ENCODE results near the gene SEPTIN5. TPM values are rescaled to one million over a fixed set of nuclear protein-coding genes. Genes with fewer than 3 reads are reported as not detected.

SEPTIN5 gene
- total and polyA plus RNA-seq, 7 donors = 3.7 to 10.9 (median 7.0) TPM

- DNase-seq = no peak
- Histone ChIP-seq H3K27me3 (ENCODE audit: insufficient read depth in 3 of 3, low read length in 2 of 3) (peaks cover 0 to 26% (median 0%) of the 10 kb centered on the region in 3 donors), H3K27ac (peak within 1 kb of the TSS; percentile 87), H3K4me1 (peaks cover 11% of the 10 kb centered on the region), H3K9me3 (no peaks in the 10 kb centered on the region), H3K4me3 (peak within 1 kb of the TSS; percentile 80), H3K36me3 (ENCODE audit: insufficient read depth in 1 of 2, low read depth in 1 of 2) (peaks cover 0 to 16% of the 10 kb centered on the region in 2 donors)
- TF ChIP-seq, protein P1, sequence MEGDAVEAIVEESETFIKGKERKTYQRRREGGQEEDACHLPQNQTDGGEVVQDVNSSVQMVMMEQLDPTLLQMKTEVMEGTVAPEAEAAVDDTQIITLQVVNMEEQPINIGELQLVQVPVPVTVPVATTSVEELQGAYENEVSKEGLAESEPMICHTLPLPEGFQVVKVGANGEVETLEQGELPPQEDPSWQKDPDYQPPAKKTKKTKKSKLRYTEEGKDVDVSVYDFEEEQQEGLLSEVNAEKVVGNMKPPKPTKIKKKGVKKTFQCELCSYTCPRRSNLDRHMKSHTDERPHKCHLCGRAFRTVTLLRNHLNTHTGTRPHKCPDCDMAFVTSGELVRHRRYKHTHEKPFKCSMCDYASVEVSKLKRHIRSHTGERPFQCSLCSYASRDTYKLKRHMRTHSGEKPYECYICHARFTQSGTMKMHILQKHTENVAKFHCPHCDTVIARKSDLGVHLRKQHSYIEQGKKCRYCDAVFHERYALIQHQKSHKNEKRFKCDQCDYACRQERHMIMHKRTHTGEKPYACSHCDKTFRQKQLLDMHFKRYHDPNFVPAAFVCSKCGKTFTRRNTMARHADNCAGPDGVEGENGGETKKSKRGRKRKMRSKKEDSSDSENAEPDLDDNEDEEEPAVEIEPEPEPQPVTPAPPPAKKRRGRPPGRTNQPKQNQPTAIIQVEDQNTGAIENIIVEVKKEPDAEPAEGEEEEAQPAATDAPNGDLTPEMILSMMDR (IDR thresholded peaks at IDR 0.05) = no peak
- intact Hi-C loops (cut with DNase I) = no loop called here
- WGBS, 3 donors = 7 to 41% (median 28%) methylated on average over 10 to 66 of the region's 79 CpGs
- ATAC-seq = peak; percentile 27 to 67 (median 53)
These were observed 46.0 kb downstream of the SEPTIN5 start, which contains the start of gene TBX1 for GRCh38 chr22:19760058-19760950. Gene TBX1 (plus strand): TSS chr22:19760778. CDS start chr22:19760844, 66 bp downstream.

DNA sequence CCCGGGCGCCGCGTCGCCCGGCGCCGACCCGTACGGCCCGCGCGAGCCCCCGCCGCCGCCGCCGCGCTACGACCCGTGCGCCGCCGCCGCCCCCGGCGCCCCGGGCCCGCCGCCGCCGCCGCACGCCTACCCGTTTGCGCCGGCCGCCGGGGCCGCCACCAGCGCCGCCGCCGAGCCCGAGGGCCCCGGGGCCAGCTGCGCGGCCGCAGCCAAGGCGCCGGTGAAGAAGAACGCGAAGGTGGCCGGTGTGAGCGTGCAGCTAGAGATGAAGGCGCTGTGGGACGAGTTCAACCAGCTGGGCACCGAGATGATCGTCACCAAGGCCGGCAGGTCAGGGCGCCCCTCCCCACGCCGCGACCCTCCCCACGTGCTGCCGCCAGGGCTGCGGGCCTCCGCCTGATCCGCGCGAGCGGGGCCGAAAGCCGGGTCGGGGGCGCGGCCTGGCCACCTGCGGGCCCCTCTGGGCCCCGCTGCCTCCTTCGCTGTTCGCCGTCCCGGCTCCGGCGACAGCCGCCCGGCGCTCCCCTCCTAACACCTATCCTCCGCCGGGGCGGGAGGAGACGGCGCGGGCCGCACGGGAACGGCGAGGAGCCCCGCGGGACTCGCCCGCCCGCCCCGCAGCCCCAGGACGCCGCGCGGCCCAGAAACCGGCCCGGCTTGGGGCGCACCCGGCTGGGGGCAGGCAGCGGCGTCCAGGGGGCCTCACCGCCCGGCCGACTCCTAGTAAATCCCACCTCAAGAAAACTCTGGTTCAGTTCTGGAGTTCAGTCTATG is 46.8 kb downstream of the SEPTIN5 start:
- intact Hi-C loops (cut with DNase I) = loop anchor here in 1 of 2 donors (1.0 kb wide), 1 partner anchor 38 kb away; no protein-coding TSS in a partner anchor
- TF ChIP-seq, protein P1 (IDR thresholded peaks at IDR 0.05) = no peak
- Histone ChIP-seq H3K4me1 (peaks cover 11% of the 10 kb centered on the region), H3K36me3 (ENCODE audit: insufficient read depth in 1 of 2, low read depth in 1 of 2) (peaks cover 0 to 22% of the 10 kb centered on the region in 2 donors), H3K27ac (peak overlapping the region; percentile 87), H3K27me3 (ENCODE audit: insufficient read depth in 3 of 3, low read length in 2 of 3) (peaks cover 0 to 17% (median 0%) of the 10 kb centered on the region in 3 donors), H3K4me3 (peak overlapping the region; percentile 80), H3K9me3 (no peaks in the 10 kb centered on the region)
- 3 to 10% (median 5%) methylated on average over 28 to 116 of the region's 117 CpGs for WGBS, 3 donors
- peak in 3 of 4 donors; percentile 41 to 57 (median 43) for ATAC-seq
- DNase-seq = no peak

DNA sequence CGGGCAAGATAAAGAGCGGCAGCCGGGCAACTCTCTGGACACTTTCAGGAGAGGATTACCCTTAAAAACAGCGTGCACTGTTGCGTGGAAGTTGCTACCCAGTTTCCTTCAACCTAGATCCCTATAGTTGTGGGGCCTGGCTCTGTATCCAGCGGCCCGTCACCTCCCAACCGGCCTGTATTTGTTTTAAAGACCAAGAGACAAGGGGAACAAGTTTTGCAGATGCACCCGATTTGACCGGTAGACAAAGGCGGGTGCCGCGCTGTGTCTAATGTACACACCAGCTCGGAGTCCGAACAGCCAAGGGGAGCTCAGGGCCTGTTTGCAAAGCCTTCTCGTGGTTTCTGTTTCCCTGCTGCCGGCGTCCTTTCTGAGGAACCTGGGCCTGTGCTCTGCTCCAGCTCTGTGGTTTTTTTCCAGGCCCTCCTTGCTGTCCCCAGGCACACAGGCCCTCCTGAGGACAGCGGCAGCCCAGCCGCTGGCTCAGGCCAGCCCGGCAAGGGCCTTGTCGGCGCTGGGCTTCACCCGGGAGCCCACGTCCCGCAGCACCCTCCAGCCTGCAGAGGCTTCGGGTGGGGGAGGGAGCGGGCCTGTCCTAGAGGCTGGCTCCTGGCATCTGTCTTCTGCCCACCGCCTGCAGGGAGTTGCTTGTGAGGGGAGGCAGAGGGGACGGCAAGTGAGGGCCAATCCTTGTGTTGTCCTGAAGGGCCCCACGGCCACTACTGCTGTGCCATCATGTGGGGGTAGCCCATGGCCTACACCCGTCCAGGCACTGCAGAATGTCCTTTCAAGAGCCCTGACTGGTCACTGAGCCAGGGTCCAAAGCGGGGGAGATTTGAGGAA is 47.6 kb downstream of the SEPTIN5 start:
- H3K27ac ChIP-seq = peak overlapping the region; percentile 87
- WGBS, 3 donors = 30 to 54% (median 30%) methylated on average over 32 to 33 of the region's 33 CpGs
- peak overlapping the region; percentile 80 for H3K4me3 ChIP-seq
- peaks cover 11% of the 10 kb centered on the region for H3K4me1 ChIP-seq
- no peak for DNase-seq
- peaks cover 0 to 14% (median 0%) of the 10 kb centered on the region in 3 donors for H3K27me3 ChIP-seq (ENCODE audit: insufficient read depth in 3 of 3, low read length in 2 of 3)
- TF ChIP-seq, protein P1 (IDR thresholded peaks at IDR 0.05) = no peak
- intact Hi-C loops (cut with DNase I) = loop anchor here in 1 of 2 donors (1.0 to 2.0 kb wide), 2 partner anchors 17 to 37 kb away; no protein-coding TSS in a partner anchor
- H3K9me3 ChIP-seq = no peaks in the 10 kb centered on the region
- ATAC-seq = peak; percentile 30 to 70 (median 59)
- peaks cover 0 to 22% of the 10 kb centered on the region in 2 donors for H3K36me3 ChIP-seq (ENCODE audit: insufficient read depth in 1 of 2, low read depth in 1 of 2)
